Right atrium auricular region (tissue), 2 donors: ENCODE measurements around the gene ZNF362. TPM values are rescaled to one million over a fixed set of nuclear protein-coding genes. Genes with fewer than 3 reads are reported as not detected.
"Not testable (repeated sequence)": the region's sequence is repeated elsewhere in the genome, so short reads cannot be mapped to it uniquely, and the experiment has no call there.

Experiments used
- DNase-seq: peaks from one replicate; pipeline ENCODE4 v3.0.0-alpha.2; 2019; ENCODE audit warnings: low spot score
- H3K27ac ChIP-seq, 2 donors: fragments of 200-600 bp; sonication (generic); 1 replicate in 1 of 2; 2 replicates in 1 of 2; pipeline ENCODE4 v1.5.1; 2016 to 2019
- H3K27me3 ChIP-seq, 2 donors: fragments of 200-600 bp; sonication (generic); one replicate each; pipeline versions ENCODE4 v1.5.1 to v1.6.0; 2017 to 2019
- H3K36me3 ChIP-seq: fragments of 200-600 bp; sonication (generic); one replicate; pipeline ENCODE4 v1.5.1; 2016
- H3K4me1 ChIP-seq, 2 donors: fragments of 200-600 bp; sonication (generic); one replicate each; pipeline versions ENCODE4 v1.5.1 to v1.6.0; 2017 to 2019
- H3K4me3 ChIP-seq, 2 donors: fragments of 200-600 bp; sonication (generic); 1 replicate in 1 of 2; 2 replicates in 1 of 2; pipeline ENCODE4 v1.5.1; 2017 to 2019; ENCODE audit warnings: mild to moderate bottlenecking in 1 of 2, moderate library complexity in 1 of 2
- H3K9me3 ChIP-seq, 2 donors: fragments of 200-600 bp; sonication (generic); one replicate each; pipeline ENCODE4 v1.5.1; 2019
- total RNA-seq, 2 donors: library from RNA; depleted of rRNA; stranded (reverse); fragments of >200 nt; gene quantifications; one replicate each; pipeline ENCODE4 v1.1.0, GENCODE V29; 2016
- TF ChIP-seq, protein P1 (sequence below), 2 donors: fragments of 200-600 bp; sonication (generic); IDR thresholded peaks; one replicate each; pipeline ENCODE4 v1.5.1; 2019; ENCODE audit warnings: antibody characterized with exemption in 2 of 2

ZNF362 gene
- total RNA-seq, 2 donors from 2014 or later: 23.5 to 50.5 TPM

DNA sequence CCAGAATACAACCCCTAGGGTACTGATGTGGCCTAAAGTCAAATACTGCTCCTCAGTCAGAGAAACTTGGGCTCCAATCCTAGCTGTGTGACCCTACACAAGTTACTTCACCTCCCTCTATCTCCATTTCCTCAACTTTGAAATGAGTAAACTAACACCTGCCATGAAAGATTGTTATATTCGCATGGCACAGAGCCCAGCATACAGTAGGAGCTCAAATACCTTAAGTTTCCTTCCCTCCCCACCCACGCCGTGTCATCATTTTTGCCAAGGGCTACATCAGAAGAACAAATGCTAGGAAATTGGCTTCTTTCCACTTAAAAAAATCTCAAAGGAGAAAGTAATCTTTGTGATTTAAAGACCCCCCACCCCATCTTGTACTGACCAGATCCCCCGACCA, 22.2 kb upstream of the ZNF362 start:
- Histone ChIP-seq H3K27ac (no peak overlapping the region), H3K36me3 (no peaks in the 10 kb centered on the region)

DNA sequence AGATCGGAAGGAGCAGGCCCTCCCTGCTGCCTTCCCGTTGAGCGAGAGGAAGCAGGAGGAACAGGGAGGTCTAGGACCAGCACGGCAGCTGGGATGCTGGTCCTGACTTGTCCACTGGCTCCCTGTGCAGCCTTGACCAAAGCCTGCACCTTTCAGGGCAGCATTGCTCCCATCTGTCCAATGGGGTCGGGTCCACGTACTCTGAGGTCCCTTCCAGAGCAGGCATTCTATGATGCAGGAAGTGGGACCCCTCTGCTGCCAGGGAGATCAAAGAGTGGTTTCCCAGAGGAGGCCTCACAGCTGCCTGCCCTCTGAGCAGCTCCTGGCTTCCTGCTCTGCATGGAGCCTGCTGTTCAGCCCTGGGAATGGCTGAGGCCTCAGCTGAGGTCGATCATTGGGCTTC, 21.7 kb upstream of the ZNF362 start:
- TF ChIP-seq, protein P1, sequence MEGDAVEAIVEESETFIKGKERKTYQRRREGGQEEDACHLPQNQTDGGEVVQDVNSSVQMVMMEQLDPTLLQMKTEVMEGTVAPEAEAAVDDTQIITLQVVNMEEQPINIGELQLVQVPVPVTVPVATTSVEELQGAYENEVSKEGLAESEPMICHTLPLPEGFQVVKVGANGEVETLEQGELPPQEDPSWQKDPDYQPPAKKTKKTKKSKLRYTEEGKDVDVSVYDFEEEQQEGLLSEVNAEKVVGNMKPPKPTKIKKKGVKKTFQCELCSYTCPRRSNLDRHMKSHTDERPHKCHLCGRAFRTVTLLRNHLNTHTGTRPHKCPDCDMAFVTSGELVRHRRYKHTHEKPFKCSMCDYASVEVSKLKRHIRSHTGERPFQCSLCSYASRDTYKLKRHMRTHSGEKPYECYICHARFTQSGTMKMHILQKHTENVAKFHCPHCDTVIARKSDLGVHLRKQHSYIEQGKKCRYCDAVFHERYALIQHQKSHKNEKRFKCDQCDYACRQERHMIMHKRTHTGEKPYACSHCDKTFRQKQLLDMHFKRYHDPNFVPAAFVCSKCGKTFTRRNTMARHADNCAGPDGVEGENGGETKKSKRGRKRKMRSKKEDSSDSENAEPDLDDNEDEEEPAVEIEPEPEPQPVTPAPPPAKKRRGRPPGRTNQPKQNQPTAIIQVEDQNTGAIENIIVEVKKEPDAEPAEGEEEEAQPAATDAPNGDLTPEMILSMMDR (IDR thresholded peaks at IDR 0.05): no peak
- DNase-seq: peak; percentile 32
- H3K4me1 ChIP-seq: peaks cover 0 to 11% of the 10 kb centered on the region in 2 donors
- no peaks in the 10 kb centered on the region for H3K27me3 ChIP-seq
- no peaks in the 10 kb centered on the region for H3K9me3 ChIP-seq
- H3K27ac ChIP-seq: no peak overlapping the region
- no peak overlapping the region for H3K4me3 ChIP-seq
- no peaks in the 10 kb centered on the region for H3K36me3 ChIP-seq

More for the DNA sequence above, 22.2 kb upstream of the ZNF362 start:
- H3K9me3 ChIP-seq: no peaks in the 10 kb centered on the region
- H3K4me3 ChIP-seq: no peak overlapping the region
- TF ChIP-seq, protein P1 (IDR thresholded peaks at IDR 0.05): no peak
- no peak for DNase-seq
- H3K4me1 ChIP-seq: peaks cover 0 to 11% of the 10 kb centered on the region in 2 donors
- no peaks in the 10 kb centered on the region for H3K27me3 ChIP-seq

DNA sequence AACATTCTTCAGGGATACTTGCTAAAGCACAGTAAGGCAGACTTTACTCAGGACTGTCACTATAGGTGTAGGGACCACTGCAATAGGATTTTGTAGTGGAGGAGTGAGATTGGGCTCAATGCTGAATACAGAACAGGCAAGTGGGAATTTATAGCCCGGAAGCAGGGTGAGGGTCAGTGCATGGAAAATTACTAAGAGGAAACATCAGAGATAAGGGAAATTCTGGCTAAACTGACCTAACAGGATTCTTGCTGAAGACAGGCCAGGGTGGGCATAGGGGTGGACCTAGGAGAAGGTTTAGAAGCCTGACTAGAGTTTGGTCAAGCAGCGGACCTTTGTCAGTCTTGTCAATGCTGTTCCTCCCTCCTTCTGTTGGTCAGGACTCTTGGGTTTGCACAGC, 20.8 kb upstream of the ZNF362 start:
- Histone ChIP-seq H3K36me3 (no peaks in the 10 kb centered on the region), H3K9me3 (no peaks in the 10 kb centered on the region), H3K4me1 (peaks cover 0 to 11% of the 10 kb centered on the region in 2 donors), H3K27me3 (no peaks in the 10 kb centered on the region), H3K27ac (no peak overlapping the region), H3K4me3 (no peak overlapping the region)
- DNase-seq: no peak
- TF ChIP-seq, protein P1 (IDR thresholded peaks at IDR 0.05): no peak

DNA sequence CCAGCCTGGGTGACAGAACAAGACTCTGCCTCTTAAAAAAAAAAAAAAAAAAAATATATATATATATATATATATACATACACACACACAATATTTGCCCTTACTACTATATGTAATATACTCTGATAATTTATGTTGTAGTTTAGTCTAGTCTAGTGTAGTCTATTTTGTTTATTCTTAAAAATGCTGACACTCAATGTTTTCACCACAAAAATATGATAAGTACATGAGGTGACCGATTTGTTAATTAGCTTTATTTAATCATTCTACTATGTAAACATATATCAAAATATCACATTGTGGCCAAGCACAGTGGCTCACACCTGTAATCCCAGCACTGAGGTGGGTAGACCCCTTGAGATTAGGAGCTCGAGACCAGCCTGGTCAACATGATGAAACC, 19.8 kb upstream of the ZNF362 start:
- Histone ChIP-seq H3K27me3 (no peaks in the 10 kb centered on the region), H3K9me3 (no peaks in the 10 kb centered on the region), H3K4me3 (no peak overlapping the region), H3K4me1 (peaks cover 0 to 11% of the 10 kb centered on the region in 2 donors), H3K27ac (no peak overlapping the region), H3K36me3 (no peaks in the 10 kb centered on the region)
- no peak for DNase-seq
- TF ChIP-seq, protein P1 (IDR thresholded peaks at IDR 0.05): no peak

DNA sequence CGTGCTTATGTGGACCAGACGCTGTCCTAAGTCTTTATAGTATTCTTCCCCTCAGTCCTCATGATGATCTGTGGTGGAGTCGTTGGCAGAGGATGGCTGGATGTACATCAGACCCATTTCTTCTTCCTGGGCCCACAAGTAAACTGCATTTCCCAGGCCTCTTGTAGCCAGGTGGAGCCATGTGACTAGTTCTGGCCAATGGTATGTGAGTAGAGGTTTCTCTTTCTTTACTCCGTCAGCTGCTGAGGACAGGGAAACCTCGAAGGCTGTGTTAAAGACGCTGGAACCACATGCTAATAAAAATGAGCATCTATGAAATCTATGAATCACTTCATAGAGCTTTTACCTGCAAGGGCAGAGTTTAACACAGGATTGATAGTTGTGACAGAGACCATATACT, 18.7 kb upstream of the ZNF362 start:
- Histone ChIP-seq H3K36me3 (no peaks in the 10 kb centered on the region), H3K27me3 (no peaks in the 10 kb centered on the region), H3K9me3 (no peaks in the 10 kb centered on the region), H3K27ac (no peak overlapping the region), H3K4me1 (peaks cover 0 to 11% of the 10 kb centered on the region in 2 donors), H3K4me3 (no peak overlapping the region)
- TF ChIP-seq, protein P1 (IDR thresholded peaks at IDR 0.05): no peak
- no peak for DNase-seq

DNA sequence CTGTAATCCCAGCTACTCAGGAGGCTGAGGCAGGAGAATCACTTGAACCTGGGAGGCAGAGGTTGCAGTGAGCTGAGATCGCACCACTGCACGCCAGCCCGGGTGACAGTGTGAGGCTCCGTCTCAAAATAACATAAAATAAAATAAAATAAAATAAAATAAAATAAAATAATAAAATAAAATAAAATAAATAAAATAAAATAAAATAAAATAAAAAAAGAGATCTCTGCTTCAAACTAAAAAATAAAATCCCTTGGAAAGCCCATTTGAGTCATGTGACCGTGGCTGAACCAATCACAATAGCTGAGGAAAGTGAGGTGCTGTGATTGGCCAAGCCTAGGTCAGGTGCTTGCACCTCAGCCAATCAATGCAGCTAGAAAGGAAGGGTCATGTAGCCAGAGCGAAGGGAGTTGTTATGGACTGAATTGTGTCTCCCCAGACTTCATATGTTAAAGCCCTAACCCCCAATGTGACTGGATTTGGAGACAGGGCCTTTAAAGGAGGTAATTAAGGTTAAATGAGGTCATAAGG, 18.0 kb upstream of the ZNF362 start:
- not testable (repeated sequence) for H3K4me3 ChIP-seq, H3K36me3 ChIP-seq, DNase-seq, H3K9me3 ChIP-seq, H3K27ac ChIP-seq, H3K27me3 ChIP-seq
- peaks cover 0 to 11% of the 10 kb centered on the region in 2 donors for H3K4me1 ChIP-seq

DNA sequence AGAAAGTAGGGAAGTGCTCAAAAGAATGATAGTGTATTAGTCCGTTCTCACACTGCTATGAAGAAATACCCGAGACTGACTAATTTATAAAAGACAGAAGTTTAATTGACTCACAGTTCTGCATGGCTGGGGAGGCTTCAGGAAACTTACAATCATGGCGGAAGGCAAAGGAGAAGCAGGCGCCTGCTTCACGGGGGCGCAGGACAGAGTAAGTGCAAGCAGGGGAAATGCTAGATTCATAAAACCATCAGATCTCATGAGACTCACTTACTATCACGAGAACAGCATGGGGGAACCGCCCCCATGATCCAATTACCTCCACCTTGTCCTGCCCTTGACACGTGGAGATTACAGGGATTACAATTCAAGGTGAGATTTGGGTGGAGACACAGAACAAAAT, 16.9 kb upstream of the ZNF362 start:
- not testable (repeated sequence) for H3K9me3 ChIP-seq, H3K27me3 ChIP-seq, H3K4me3 ChIP-seq, H3K27ac ChIP-seq, DNase-seq, H3K36me3 ChIP-seq
- H3K4me1 ChIP-seq: peaks cover 0 to 11% of the 10 kb centered on the region in 2 donors
